A673 (cell line): ENCODE results near the gene FUBP3.

ENCODE experiments used
- CTCF ChIP-seq: fragments of 300-800, 200-600 bp; sonication (generic); conservative IDR thresholded peaks from 2 replicates; pipeline ENCODE4 v1.5.1; 2017; ENCODE audit warnings: low read depth, mild to moderate bottlenecking, antibody characterized with exemption, low read length, moderate library complexity, mixed read lengths
- EZH2 ChIP-seq: fragments of 200-600 bp; sonication (generic); IDR thresholded peaks from 2 replicates; pipeline ENCODE4 v1.6.1; 2017; ENCODE audit warnings: borderline replicate concordance, low read depth, mild to moderate bottlenecking, mixed read lengths, antibody characterized with exemption, low read length; ENCODE audit not compliant: poor library complexity, severe bottlenecking

GRCh38 chr9:130632081-130632710, 52.8 kb downstream of the FUBP3 start:
- TF ChIP-seq CTCF, result no peak
- no peak for TF ChIP-seq EZH2
